GM18951 (cell line): ENCODE measurements around the gene PLA2G6.
"Not testable (repeated sequence)": the region's sequence is repeated elsewhere in the genome, so short reads cannot be mapped to it uniquely, and the experiment has no call there.

Experiments used
- POLR2A ChIP-seq: IDR thresholded peaks from 4 replicates; pipeline ENCODE4 v1.6.1; 2011; ENCODE audit warnings: mild to moderate bottlenecking; ENCODE audit not compliant: insufficient read length, insufficient read depth; ENCODE audit errors: extremely low read depth
- in situ Hi-C: fragments of 300-500 bp; cut with MboI; formaldehyde crosslinking; loops from one replicate; pipeline ENCODE4 v1.12.0; 2022; ENCODE audit warnings: low sequenced_read_pairs, mixed read lengths, inconsistent platforms; ENCODE audit not compliant: unreplicated experiment

The PLA2G6 gene

GRCh38 chr22:38085501-38085900, 96.1 kb downstream of the PLA2G6 start:
- in situ Hi-C loops: no loop called here
- no peak for TF ChIP-seq POLR2A

DNA sequence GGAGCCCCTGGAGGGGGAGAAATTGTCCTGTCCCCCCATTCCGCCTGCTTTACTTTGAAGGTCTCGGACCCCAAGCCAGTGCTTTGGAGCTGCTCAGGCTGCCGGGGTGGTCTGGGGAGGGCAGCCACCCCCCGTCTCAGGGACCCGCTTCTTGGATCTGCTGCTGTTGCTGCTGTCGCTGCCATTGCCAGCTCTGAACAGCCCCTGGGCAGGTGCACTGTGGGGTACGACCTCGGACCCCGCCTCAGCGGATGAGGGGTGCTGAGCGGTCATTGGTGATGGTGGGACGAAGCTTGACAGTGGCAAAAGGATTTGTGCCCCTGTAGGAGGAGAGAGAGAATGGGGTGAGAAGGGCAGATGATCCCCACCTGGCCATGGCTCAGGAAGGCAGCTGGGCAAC, 96.6 kb downstream of the PLA2G6 start:
- in situ Hi-C loops: no loop called here
- no peak for TF ChIP-seq POLR2A

- no peak for TF ChIP-seq POLR2A
- in situ Hi-C loops: no loop called here
Measured at GRCh38 chr22:38083931-38084631, 97.5 kb downstream of the PLA2G6 start, which contains the start of gene SLC16A8. SLC16A8 (minus strand) TSS chr22:38084184; CDS start chr22:38082873, 1,311 bp downstream.

DNA sequence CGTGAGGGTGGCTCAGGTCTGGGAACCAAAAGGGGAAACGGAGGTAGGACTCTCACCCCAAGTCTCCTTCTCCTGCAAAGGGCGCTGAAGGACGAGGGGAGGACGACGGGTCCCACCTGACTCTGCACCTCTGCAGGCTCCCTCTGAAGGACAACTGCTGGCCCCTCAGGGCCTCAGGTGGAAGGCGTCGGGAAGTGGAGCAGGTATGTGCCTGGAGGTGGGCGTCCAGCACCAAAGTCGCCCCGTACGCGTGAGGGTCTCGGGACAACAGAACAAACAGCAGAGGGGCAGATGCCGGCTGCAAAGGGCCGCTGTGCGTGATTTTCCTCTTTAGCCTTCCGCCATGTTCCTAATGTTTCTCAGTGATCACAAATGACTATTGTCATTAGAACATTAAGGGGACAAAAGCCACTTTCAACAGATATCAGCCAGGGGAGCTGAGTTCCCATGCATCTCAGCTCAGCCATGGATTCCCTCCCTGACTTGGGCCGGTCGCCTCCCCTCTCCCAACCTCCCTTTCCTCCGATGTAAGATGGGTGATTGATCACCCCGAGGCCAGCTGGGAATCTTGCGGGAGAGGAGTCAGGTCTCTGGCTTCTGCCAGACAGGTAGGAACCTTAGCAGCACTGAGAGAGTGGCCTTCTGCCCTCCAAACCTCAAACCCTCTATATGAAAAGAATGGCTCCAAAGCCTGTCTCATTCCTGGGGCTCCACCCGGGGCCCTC, 98.5 kb downstream of the PLA2G6 start:
- in situ Hi-C loops: no loop called here
- no peak for TF ChIP-seq POLR2A

DNA sequence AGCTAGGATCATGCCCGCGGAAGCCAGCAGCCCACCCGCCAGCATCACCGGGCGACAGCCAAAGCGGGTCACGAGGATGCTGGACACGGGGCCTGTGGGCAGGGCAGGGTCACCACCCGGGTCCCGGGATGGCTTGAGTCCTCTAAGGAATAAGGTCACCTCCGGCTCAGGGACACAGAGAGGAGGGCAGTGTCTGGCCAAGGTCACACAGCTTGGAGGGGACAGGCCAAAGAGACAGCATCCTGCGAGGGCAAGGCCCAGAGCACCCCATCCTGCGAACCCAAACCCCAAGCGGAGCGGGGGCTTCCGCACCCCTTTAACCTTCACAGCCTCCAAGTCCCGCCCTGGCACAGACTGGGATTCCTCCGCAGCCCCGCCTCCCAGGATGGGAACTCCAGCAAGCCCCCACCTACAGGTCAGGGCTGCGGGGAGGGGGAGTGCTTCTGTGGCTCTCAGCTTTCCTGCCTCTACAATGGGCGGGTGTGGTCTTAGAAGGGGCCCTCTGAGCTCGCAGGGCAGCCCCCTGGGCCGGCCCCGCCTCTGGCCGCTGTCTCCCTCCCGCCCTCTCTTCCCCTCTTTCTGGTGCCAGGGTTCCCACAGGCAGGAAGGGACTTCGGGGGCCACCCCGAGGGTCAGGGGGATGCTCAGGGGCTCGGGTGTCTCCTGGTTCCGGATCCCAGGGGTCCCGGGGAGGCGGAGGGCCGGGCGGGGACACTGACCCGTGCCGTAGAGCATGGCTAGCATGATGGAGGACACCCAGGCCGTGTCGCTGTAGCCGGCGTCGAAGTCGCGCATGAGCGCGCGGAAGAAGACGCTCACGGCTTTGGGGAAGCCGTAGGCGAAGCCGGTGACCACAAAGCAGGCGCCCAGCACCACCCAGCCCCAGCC, 99.4 kb downstream of the PLA2G6 start:
- TF ChIP-seq POLR2A: no peak
- in situ Hi-C loops: no loop called here

- TF ChIP-seq POLR2A: no peak
- in situ Hi-C loops: no loop called here
Measured at GRCh38 chr22:38081636-38081940, 100.0 kb downstream of the PLA2G6 start.

DNA sequence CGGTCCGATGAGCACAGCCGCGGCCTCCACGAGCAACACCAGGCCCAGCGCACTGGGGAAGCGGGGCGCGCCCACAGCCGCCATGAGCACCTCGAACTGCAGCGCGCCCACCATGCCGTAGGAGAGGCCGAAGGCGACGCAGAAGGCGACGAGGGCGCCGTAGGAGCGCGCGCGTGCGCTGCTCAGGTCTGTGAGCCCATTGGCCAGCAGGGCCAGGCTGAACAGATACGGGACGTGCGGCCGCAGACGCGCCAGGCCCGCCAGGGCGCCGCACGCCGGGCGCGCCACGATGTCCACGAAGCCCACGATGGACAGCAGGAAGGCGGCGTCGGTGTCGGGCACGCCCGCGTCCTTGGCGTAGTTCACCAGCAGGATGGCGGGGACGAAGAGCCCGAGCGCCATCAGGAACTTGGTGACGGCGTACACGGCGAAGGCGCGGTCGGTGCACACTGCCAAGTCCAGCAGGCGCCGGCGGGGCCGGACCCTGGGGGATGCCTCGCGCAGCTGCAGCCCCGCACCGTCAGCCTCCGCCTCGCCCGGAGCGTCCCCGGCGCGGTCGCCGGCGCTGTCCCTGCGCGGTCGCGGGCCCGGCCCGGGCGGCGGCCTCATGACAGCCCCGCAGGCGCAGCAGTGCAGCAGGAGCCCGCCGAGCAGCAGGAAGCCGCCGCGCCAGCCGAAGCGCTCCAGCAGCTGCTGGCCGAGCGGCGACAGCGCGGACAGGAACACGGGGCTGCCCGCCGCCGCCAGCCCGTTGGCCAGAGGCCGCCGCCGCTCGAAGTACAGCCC, 100.6 kb downstream of the PLA2G6 start:
- TF ChIP-seq POLR2A: no peak
- in situ Hi-C loops: no loop called here

DNA sequence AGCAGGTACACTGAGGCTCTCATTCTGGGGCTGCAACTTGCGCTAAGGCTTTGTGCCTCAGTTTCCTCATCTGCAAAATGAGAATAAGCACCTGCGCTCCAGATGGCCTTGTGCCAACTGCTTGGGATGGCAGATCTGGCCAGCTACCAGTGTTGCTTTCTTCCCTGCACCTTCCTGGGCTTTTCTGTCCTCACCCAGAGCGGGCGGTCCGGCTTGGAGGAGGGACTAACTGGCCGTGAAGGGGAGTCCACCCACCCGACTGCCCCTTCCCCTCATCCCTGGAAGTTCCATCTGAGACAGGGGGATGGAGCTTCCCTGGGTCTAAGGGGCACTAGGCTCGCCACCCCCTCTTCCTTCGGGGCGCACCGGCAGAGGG, 101.2 kb downstream of the PLA2G6 start:
- in situ Hi-C loops: no loop called here
- TF ChIP-seq POLR2A: no peak

- in situ Hi-C loops: no loop called here
Measured at GRCh38 chr22:38079804-38080203, 101.8 kb downstream of the PLA2G6 start.

GRCh38 chr22:38079208-38079607, 102.4 kb downstream of the PLA2G6 start:
- in situ Hi-C loops: not testable (repeated sequence)

More at GRCh38 chr22:38079804-38080203, 101.8 kb downstream of the PLA2G6 start:
- no peak for TF ChIP-seq POLR2A

- no peak for TF ChIP-seq POLR2A
- in situ Hi-C loops: no loop called here
Measured at GRCh38 chr22:38078046-38078840, 103.4 kb downstream of the PLA2G6 start.

- no peak for TF ChIP-seq POLR2A
- in situ Hi-C loops: no loop called here
Measured at GRCh38 chr22:38077595-38077994, 104.0 kb downstream of the PLA2G6 start.
